HepG2 (cell line): ENCODE results near the gene PWWP2A. TPM values are rescaled to one million over a fixed set of nuclear protein-coding genes. Genes with fewer than 3 reads are reported as not detected.
A peak's percentile ranks its signal among the peaks of the same experiment; 100 is the strongest.

Experiments
- ATAC-seq: fragments of 200-7000 bp; cut with Tn5 transposase; 3 replicates; pipeline ENCODE4 v1.9.1; 2020; ENCODE audit warnings: mild to moderate bottlenecking, moderate library complexity
- BruUV-seq: library from RNA; stranded (reverse); fragments of 400-500 nt; replicated peaks from 2 replicates; lab custom pipeline; 2021; lab: Mats Ljungman, UMichigan
- CTCF ChIA-PET: fragments of 300-600 bp; formaldehyde crosslinking; extraction: SDS; loops from one replicate; lab custom pipeline; 2021; ENCODE audit warnings: low total read pairs, inconsistent platforms, low intra/inter-chr PET ratio; lab: Yijun Ruan, JAX
- POLR2A ChIA-PET: fragments of 350-600 bp; sonication (Branson Sonifier 250); formaldehyde crosslinking; loops from one replicate; lab custom pipeline; 2020; ENCODE audit warnings: antibody characterized with exemption, inconsistent platforms; lab: Yijun Ruan, JAX
- DNase-seq: peaks from one replicate; pipeline ENCODE4 v3.0.0-alpha.2; 2015; ENCODE audit warnings: low spot score
- FAIRE-seq: peaks from 3 replicates; lab custom pipeline; 2011; peaks lifted over from hg19 to GRCh38; lab: Jason Lieb, UNC
- H2AFZ ChIP-seq: one replicate; pipeline ENCODE4 v1.6.1; 2011; ENCODE audit warnings: low read length, inconsistent platforms
- H3K27ac ChIP-seq: fragments of 300-600 bp; 3 replicates; pipeline ENCODE4 v1.8.0; 2011; ENCODE audit warnings: mixed run types, mild to moderate bottlenecking, mixed read lengths, low read length, inconsistent platforms; ENCODE audit not compliant: insufficient read depth; ENCODE audit errors: extremely low read length
- H3K27me3 ChIP-seq, 2 experiments: fragments of 200-600 bp in 1 of 2; 2 replicates in 1 of 2; 3 replicates in 1 of 2; pipeline versions ENCODE4 v1.6.0 to v1.8.0; 2011; ENCODE audit warnings: low read length in 2 of 2, mild to moderate bottlenecking in 2 of 2, moderate library complexity in 2 of 2, inconsistent platforms in 1 of 2; ENCODE audit not compliant: insufficient read depth in 2 of 2, control insufficient read depth in 1 of 2
- H3K36me3 ChIP-seq, 2 experiments: fragments of 200-600 bp in 1 of 2; replicated peaks in 1 of 2; 2 replicates in 1 of 2; 3 replicates in 1 of 2; pipeline versions ENCODE4 v1.5.1 to v1.8.0; 2011; ENCODE audit warnings: low read length in 2 of 2, inconsistent platforms in 1 of 2; ENCODE audit not compliant: insufficient read depth in 2 of 2, control insufficient read depth in 1 of 2
- H3K4me1 ChIP-seq: 2 replicates; pipeline ENCODE4 v1.5.1; 2012; ENCODE audit warnings: low read length, inconsistent platforms; ENCODE audit not compliant: insufficient read depth
- H3K4me2 ChIP-seq: 2 replicates; pipeline ENCODE4 v1.6.0; 2011; ENCODE audit warnings: low read depth, low read length, inconsistent platforms
- H3K4me3 ChIP-seq, 3 experiments: fragments of 200-600 bp in 1 of 3; sonication (generic), shearing (Covaris generic) in 1 of 3; replicated peaks in 1 of 3; 2 replicates each; pipeline ENCODE4 v1.5.1; 2011 to 2016; ENCODE audit warnings: low read length in 3 of 3, inconsistent platforms in 2 of 3, low read depth in 2 of 3, mild to moderate bottlenecking in 2 of 3, control low read depth in 1 of 3, mixed read lengths in 1 of 3; ENCODE audit not compliant: insufficient read depth in 1 of 3
- H3K79me2 ChIP-seq: one replicate; pipeline ENCODE4 v1.6.1; 2011; ENCODE audit warnings: low read length, inconsistent platforms; ENCODE audit not compliant: insufficient read depth
- H3K9ac ChIP-seq: 2 replicates; pipeline ENCODE4 v1.6.0; 2011; ENCODE audit warnings: mild to moderate bottlenecking, low read depth, low read length, inconsistent platforms; ENCODE audit not compliant: insufficient read depth
- H3K9me3 ChIP-seq: 2 replicates; pipeline ENCODE4 v1.5.1; 2012; ENCODE audit warnings: mild to moderate bottlenecking, low read length
- H4K20me1 ChIP-seq: 2 replicates; pipeline ENCODE4 v1.6.0; 2011; ENCODE audit warnings: inconsistent platforms, mild to moderate bottlenecking, low read length, moderate library complexity; ENCODE audit not compliant: insufficient read depth
- BORCS8-MEF2B ChIP-seq: sonication (generic); formaldehyde crosslinking; IDR thresholded peaks from 2 replicates; pipeline ENCODE4 v1.8.0; 2022; ENCODE audit warnings: mild to moderate bottlenecking, missing genetic modification reagents
- ETV6 ChIP-seq: sonication (generic); formaldehyde crosslinking; conservative IDR thresholded peaks from 2 replicates; pipeline ENCODE4 v1.4.0; 2020; ENCODE audit warnings: missing genetic modification reagents
- GABPA ChIP-seq, 2 experiments: IDR thresholded peaks; 2 replicates each; pipeline ENCODE4 v1.6.1; 2011 to 2016; ENCODE audit warnings: low read depth in 2 of 2, low read length in 1 of 2, missing biosample characterization in 1 of 2, missing genetic modification characterization in 1 of 2
- GLMP ChIP-seq: sonication (generic); formaldehyde crosslinking; IDR thresholded peaks from 2 replicates; pipeline ENCODE4 v1.9.0; 2021; ENCODE audit warnings: missing genetic modification reagents, mild to moderate bottlenecking, borderline replicate concordance
- HES4 ChIP-seq: sonication (generic); formaldehyde crosslinking; IDR thresholded peaks from 2 replicates; pipeline ENCODE4 v1.9.0; 2021; ENCODE audit warnings: mild to moderate bottlenecking, missing genetic modification reagents, borderline replicate concordance
- MAF1 ChIP-seq: sonication (generic); formaldehyde crosslinking; IDR thresholded peaks from 2 replicates; pipeline ENCODE4 v1.5.0; 2020; ENCODE audit warnings: missing genetic modification reagents, borderline replicate concordance
- NPAS2 ChIP-seq: sonication (generic); formaldehyde crosslinking; IDR thresholded peaks from 2 replicates; pipeline ENCODE4 v1.8.0; 2022; ENCODE audit warnings: mild to moderate bottlenecking, missing genetic modification reagents, borderline replicate concordance
- PAX8 ChIP-seq: sonication (generic); formaldehyde crosslinking; IDR thresholded peaks from 2 replicates; pipeline ENCODE4 v1.8.0; 2022; ENCODE audit warnings: mild to moderate bottlenecking, missing genetic modification reagents, borderline replicate concordance
- TCF7 ChIP-seq: sonication (generic); IDR thresholded peaks from 2 replicates; pipeline ENCODE4 v1.6.1; 2016; ENCODE audit warnings: antibody characterized with exemption, low read depth
- TRAFD1 ChIP-seq: sonication (generic); formaldehyde crosslinking; IDR thresholded peaks from 2 replicates; pipeline ENCODE4 v1.5.1; 2020; ENCODE audit warnings: missing genetic modification reagents, mild to moderate bottlenecking, borderline replicate concordance
- ZBTB26 ChIP-seq: IDR thresholded peaks from 2 replicates; pipeline ENCODE4 v1.6.1; 2016; ENCODE audit warnings: missing compliant biosample characterization, missing genetic modification reagents, borderline replicate concordance
- ZNF282 ChIP-seq: fragments of 450-650 bp; IDR thresholded peaks from 2 replicates; pipeline ENCODE4 v1.6.1; 2018; ENCODE audit not compliant: partially characterized antibody
- ZNF3 ChIP-seq: IDR thresholded peaks from 2 replicates; pipeline ENCODE4 v1.7.0; 2017; ENCODE audit warnings: inconsistent platforms
- ZNF335 ChIP-seq: sonication (generic); formaldehyde crosslinking; IDR thresholded peaks from 2 replicates; pipeline ENCODE4 v1.4.0; 2020; ENCODE audit warnings: missing genetic modification reagents
- ZNF768 ChIP-seq: sonication (generic); formaldehyde crosslinking; IDR thresholded peaks from 2 replicates; pipeline ENCODE4 v1.4.0; 2020; ENCODE audit warnings: missing genetic modification reagents
- ZSCAN25 ChIP-seq: sonication (generic); formaldehyde crosslinking; IDR thresholded peaks from 2 replicates; pipeline ENCODE4 v1.8.0; 2022; ENCODE audit warnings: mild to moderate bottlenecking, missing genetic modification reagents
- WGBS: methylation state at CpG from one replicate; pipeline ENCODE4 v1.1.6; 2017; ENCODE audit warnings: low lambda C conversion rate; 5-methylcytosine and 5-hydroxymethylcytosine counted together
- in situ Hi-C: cut with HindIII; loops from 2 replicates; pipeline ENCODE4 v1.10.0; 2017; ENCODE audit warnings: low pct_unique_long_range_greater_than_20kb; ENCODE audit not compliant: extremely low pct_ligation_motif_present
- intact Hi-C: fragments of 100-400 bp; cut with micrococcal nuclease; formaldehyde crosslinking; loops from one replicate; pipeline ENCODE4 v1.10.0; 2022; ENCODE audit not compliant: unreplicated experiment
- polyA plus RNA-seq, 8 experiments: library from polyadenylated mRNA; depleted of rRNA in 3 of 8; stranded (reverse) in 7 of 8; unstranded in 1 of 8; fragments of >200 nt; fragmentation: Illumina TruSeq in 4 of 8; extraction: Trizol in 4 of 8; gene quantifications; 2 replicates each; pipeline versions ENCODE4 v1.2.1 to v1.2.3, GENCODE V29; 2011 to 2016; ENCODE audit warnings: low read depth in 4 of 8, missing spikeins in 1 of 8, mixed read lengths in 1 of 8; ENCODE audit not compliant: insufficient read depth in 1 of 8
- total RNA-seq, 5 experiments: library from RNA; depleted of rRNA; stranded (reverse); fragments of >200 nt; fragmentation: Illumina TruSeq; extraction: Trizol; gene quantifications; 2 replicates each; pipeline ENCODE4 v1.2.3, GENCODE V29; 2016; ENCODE audit warnings: low read depth in 1 of 5

The PWWP2A gene
- total and polyA plus RNA-seq, 2 of the 13 experiments (the other 11 are each of a cell fraction or from before 2014, with no cell fraction given), result 7.3 to 16.9 TPM

GRCh38 chr5:160134332-160134731, 15.1 kb upstream of the PWWP2A start:
- ATAC-seq, result no peak
- H3K36me3 ChIP-seq, result no peaks in the 10 kb centered on the region
- H3K4me1 ChIP-seq, result no peaks in the 10 kb centered on the region
- H3K9ac ChIP-seq, result no peak overlapping the region
- H3K4me3 ChIP-seq, result no peak overlapping the region
- in situ Hi-C loops, result no loop called here
- no peak overlapping the region for H2AFZ ChIP-seq
- H3K79me2 ChIP-seq, result no peaks in the 10 kb centered on the region
- no peaks in the 10 kb centered on the region for H4K20me1 ChIP-seq
- DNase-seq, result no peak
- no peaks in the 10 kb centered on the region; a peak in 1 of 5 replicates for H3K27me3 ChIP-seq
- POLR2A ChIA-PET, result no interaction called here
- 100% methylated on average over 1 of the region's 1 CpG for WGBS
- H3K9me3 ChIP-seq, result no peaks in the 10 kb centered on the region
- FAIRE-seq, result no peak
- TF ChIP-seq ZNF768 (CRISPR knock-in tag) (peak; percentile 78; the same call in 1 of the 2 replicates), ZNF282 (no peak), ZBTB26 (CRISPR knock-in tag) (no peak), ETV6 (CRISPR knock-in tag) (no peak), ZNF335 (CRISPR knock-in tag) (no peak)
- intact Hi-C loops, result no loop called here
- no peak overlapping the region for H3K4me2 ChIP-seq
- no TSS peak for BruUV-seq
- H3K27ac ChIP-seq, result no peak overlapping the region
- CTCF ChIA-PET, result no interaction called here

GRCh38 chr5:160133918-160134304, 14.7 kb upstream of the PWWP2A start:
- WGBS, result 70% methylated on average over 2 of the region's 7 CpGs
- CTCF ChIA-PET, result no interaction called here
- no peaks in the 10 kb centered on the region for H4K20me1 ChIP-seq
- no peak overlapping the region for H3K27ac ChIP-seq
- H3K9me3 ChIP-seq, result no peaks in the 10 kb centered on the region
- no peak overlapping the region for H2AFZ ChIP-seq
- in situ Hi-C loops, result no loop called here
- no peak overlapping the region for H3K9ac ChIP-seq
- no peak overlapping the region for H3K4me3 ChIP-seq
- no peaks in the 10 kb centered on the region for H3K36me3 ChIP-seq
- no peaks in the 10 kb centered on the region; a peak in 1 of 5 replicates for H3K27me3 ChIP-seq
- DNase-seq (no peak), FAIRE-seq (no peak), ATAC-seq (peak; percentile 66)
- intact Hi-C loops, result no loop called here
- peak overlapping the region; percentile 55; the same call in 1 of the 2 replicates for H3K4me2 ChIP-seq
- BruUV-seq, result no TSS peak
- POLR2A ChIA-PET, result no interaction called here
- no peak for TF ChIP-seq BORCS8-MEF2B
- TF ChIP-seq NPAS2, result no peak
- TF ChIP-seq GABPA (IDR thresholded peaks at IDR 0.05; ENCODE audit: low read depth, low read length), result no peak
- no peak for TF ChIP-seq GABPA (CRISPR knock-in tag; IDR thresholded peaks at IDR 0.05; ENCODE audit: low read depth)
- no peak for TF ChIP-seq TRAFD1
- TF ChIP-seq GLMP (CRISPR knock-in tag), result no peak
- no peak for TF ChIP-seq HES4 (CRISPR knock-in tag)
- no peak for TF ChIP-seq TCF7
- TF ChIP-seq ZSCAN25 (CRISPR knock-in tag), result no peak
- no peak for TF ChIP-seq MAF1 (CRISPR knock-in tag)
- TF ChIP-seq PAX8 (CRISPR knock-in tag), result no peak
- TF ChIP-seq ZNF3 (CRISPR knock-in tag), result no peak
- TF ChIP-seq, all 625 proteins: peak for 0
- no peaks in the 10 kb centered on the region for H3K79me2 ChIP-seq
- H3K4me1 ChIP-seq, result no peaks in the 10 kb centered on the region
